Stimulated activated CD4-positive, alpha-beta T cell treated with anti-CD3 and anti-CD28 coated beads, Interleukin-4, amount 100 ng/mL, for 4 hours (primary cell): ENCODE measurements around the gene NDUFS4.
"Not testable (repeated sequence)": the region's sequence is repeated elsewhere in the genome, so short reads cannot be mapped to it uniquely, and the experiment has no call there.

Experiments used
- DNase-seq, 2 experiments: peaks; one replicate each; pipeline ENCODE4 v3.0.0-alpha.2; 2020

Gene NDUFS4

GRCh38 chr5:53560506-53561191 lies at the start of gene NDUFS4:
TSS of gene NDUFS4 (plus strand) at chr5:53560639. CDS start at chr5:53560663, 24 bp downstream.
- DNase-seq = peak; percentile 71 to 75

DNA sequence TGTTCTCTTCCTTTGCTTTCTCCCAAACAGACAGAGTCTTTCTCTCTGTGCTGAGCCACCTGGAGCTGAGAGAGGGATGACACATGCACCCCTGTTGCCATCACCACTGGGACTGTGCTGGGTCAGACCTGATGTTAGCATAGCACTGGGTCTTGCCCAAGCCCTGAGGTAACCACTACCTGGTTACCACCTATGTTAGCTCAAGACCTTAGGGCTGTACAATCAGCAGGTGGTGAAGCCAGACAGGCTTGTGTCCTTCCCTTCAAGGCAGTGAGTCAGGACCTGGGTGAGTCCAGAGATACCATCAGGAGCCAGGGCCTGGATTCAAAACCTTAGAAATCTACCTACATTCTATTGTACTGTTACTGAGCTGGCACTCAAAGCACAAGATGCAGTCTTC lies 47.9 kb upstream of the NDUFS4 start:
- no peak for DNase-seq

- DNase-seq = no peak
Measured at GRCh38 chr5:53515988-53516387, 44.5 kb upstream of the NDUFS4 start.

DNA sequence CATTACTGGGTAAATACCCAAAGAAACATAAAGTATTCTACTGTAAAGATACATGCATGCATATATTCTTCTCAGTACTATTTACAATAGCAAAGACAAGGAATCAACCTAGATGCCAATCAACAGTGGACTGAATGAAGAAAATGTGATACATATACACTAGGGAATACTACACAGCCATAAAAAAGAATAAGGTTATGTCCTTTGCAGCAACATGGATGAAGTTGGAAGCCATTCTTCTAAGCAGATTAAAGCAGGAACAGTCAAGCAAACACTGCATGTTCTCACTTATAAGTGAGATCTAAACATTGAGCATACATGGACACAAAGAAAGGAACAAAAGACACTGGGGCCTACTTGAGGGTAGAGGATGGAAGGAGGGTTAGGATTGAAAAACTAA lies 39.6 kb upstream of the NDUFS4 start:
- no peak for DNase-seq

DNA sequence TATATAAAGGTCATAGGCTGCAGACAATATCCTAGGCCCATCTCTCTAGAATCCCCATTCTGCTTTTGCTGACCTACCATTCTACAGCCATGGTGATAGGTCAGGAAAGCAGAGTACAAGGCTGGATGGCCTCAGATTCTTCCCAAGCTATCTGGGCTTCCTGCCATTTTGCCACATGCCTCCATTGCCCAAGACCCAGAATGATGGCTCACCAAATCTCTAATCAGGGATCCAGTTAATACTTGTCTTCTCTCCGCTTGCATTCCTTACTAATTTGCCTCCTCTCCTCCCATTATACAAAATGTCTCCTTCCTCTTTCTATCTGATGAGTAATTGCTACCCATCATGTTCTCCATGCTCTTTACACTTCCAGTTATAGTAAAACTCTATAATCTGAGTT lies 22.7 kb upstream of the NDUFS4 start:
- DNase-seq = no peak

- not testable (repeated sequence) for DNase-seq
Measured at GRCh38 chr5:53540739-53541138, 19.7 kb upstream of the NDUFS4 start.

DNA sequence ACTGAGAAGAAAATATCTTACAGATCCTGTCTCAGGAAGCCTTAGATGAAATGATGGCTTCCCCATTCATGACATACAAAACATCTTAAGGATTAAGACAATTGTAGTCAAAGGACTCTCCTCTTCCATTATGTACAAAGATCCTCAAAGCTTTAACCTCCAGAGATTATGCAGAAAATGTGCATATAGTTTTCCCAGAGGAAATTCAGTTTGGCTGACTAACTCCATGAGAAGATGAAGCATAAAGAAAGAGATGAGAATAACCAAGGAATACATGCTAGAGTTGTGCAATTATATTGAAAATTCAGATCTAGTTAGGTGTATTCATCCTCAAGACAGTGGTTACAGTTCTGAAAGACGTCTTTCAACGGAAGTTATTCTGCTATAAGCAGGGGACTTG lies 18.6 kb upstream of the NDUFS4 start:
- no peak for DNase-seq

DNA sequence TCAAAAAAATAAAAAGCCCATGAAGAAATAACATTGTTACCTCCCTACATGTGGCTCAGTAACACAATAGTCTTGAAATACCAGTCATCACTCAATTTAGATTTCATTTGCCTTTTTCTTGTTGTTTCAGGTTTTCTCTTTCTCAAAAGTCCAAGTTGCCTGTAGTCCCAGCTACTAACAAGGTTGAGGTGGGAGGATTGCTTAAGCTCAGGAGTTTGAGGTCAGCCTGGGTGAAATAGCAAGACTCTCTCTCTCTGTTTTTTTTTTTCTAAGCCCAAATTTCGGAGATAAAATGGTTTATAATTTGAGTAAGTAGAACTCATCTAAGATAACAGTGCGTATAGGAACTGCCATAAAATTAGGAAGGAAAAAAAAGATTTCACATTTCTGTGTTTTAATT lies 17.5 kb upstream of the NDUFS4 start:
- no peak for DNase-seq

DNA sequence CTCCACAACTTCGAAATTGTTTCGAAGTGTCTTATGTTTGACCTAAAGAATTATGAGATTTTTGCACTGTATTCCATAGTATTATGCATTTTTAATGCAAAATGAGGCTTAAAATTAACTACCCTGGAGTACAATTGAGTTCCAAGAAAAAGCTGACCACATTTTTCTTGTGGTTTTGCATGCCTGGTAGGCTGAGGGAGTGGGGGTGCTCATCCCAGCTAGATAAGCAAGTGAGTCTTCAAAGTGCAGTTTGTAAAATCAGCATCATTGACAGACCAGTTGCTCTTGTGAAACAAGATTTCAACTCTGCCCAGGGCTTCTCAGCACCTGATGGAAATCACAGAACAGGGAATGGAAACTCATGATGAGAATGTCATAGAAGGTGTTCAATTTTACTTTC lies 17.0 kb upstream of the NDUFS4 start:
- no peak for DNase-seq

DNA sequence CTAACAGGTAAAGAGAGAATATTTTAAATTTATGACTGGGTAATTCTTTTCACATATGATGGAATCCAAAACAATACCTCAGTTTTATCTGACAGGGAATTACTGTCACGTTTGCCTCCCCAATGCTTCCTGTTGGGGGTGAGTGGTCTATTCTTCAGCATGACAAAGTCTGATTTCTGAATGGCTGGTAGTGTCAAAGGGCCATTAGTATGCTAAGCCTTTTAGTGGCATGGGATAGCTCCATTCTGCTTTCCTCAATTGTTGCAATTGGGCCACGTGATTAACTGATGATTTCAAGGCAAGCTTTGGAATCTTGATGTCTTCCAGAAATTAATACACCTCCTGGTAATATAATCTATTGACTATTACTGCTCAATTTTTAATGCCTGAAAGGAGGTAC lies 14.7 kb upstream of the NDUFS4 start:
- DNase-seq = no peak

GRCh38 chr5:53547226-53547625 lies 13.2 kb upstream of the NDUFS4 start:
- no peak for DNase-seq

GRCh38 chr5:53548501-53548900 lies 11.9 kb upstream of the NDUFS4 start:
- not testable (repeated sequence) for DNase-seq

- DNase-seq = no peak
Measured at GRCh38 chr5:53549792-53550191, 10.6 kb upstream of the NDUFS4 start.

GRCh38 chr5:53552561-53552960 lies 7.9 kb upstream of the NDUFS4 start:
- no peak for DNase-seq

DNA sequence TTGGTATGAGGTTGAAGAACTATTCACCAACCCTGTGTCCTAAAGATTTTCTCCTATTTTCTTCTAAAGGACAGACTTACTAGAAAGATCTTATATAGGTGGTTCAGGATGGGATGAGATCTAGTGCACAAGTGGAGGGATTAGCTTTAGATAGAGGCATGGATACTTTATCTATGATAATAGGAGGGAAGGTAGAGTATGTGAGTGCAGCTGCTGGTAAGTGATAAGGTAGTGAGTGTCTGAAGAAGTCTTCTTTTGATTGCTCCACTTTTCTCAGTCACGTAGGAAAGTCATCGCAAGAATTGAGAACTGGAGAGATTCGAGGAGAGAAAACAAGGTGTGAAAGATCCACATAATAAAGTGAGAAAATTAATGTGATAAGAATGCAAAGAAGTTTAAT lies 6.0 kb upstream of the NDUFS4 start:
- no peak for DNase-seq

GRCh38 chr5:53555160-53555559 lies 5.3 kb upstream of the NDUFS4 start:
- DNase-seq = no peak

- DNase-seq = no peak
Measured at GRCh38 chr5:53556001-53556400, 4.4 kb upstream of the NDUFS4 start.

DNA sequence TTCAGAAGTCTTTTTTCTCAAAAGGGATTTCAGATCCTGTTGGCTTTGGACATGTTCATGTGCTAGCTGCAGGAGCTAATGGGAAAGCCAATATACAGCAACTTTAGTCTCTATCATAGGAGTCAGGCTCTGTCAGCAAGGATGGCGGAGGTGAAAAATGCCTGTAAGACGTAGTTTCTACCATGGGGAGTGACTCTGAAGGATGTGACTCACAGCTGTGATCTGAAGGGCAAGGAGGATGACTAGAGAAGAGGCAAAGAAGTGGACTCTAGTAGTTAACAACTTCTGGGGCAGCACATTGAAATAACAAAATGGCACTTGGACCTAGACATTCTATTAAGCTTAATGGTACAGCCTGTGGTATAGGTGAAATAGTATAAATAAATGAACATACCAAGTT lies 3.1 kb upstream of the NDUFS4 start:
- DNase-seq = no peak

GRCh38 chr5:53558966-53559365 lies 1.5 kb upstream of the NDUFS4 start:
- no peak for DNase-seq

GRCh38 chr5:53560028-53560427 lies 411 bp upstream of the NDUFS4 start:
- DNase-seq = no peak

- DNase-seq = no peak
Measured at GRCh38 chr5:53568401-53568800, 8.0 kb downstream of the NDUFS4 start.

GRCh38 chr5:53568871-53569270 lies 8.4 kb downstream of the NDUFS4 start:
- DNase-seq = no peak

- no peak for DNase-seq
Measured at GRCh38 chr5:53569453-53569852, 9.0 kb downstream of the NDUFS4 start.

DNA sequence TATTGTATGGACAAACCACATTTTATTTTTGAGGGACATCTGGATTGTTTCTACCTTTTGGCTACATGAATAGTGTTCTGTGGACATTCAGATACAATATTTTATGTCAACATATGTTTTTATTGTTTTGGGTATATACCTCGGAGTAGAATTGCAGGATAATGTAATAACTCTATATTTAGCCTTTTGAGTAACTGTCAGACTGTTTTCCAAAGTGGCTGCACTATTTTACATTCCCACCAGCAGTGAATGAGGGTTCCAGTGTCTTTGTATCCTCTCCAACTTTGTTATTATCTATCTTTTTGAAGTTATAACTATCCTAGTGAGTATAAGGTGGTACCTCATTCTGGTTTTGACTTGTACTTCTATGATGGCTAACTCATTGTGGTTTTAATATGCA lies 11.0 kb downstream of the NDUFS4 start:
- no peak for DNase-seq

DNA sequence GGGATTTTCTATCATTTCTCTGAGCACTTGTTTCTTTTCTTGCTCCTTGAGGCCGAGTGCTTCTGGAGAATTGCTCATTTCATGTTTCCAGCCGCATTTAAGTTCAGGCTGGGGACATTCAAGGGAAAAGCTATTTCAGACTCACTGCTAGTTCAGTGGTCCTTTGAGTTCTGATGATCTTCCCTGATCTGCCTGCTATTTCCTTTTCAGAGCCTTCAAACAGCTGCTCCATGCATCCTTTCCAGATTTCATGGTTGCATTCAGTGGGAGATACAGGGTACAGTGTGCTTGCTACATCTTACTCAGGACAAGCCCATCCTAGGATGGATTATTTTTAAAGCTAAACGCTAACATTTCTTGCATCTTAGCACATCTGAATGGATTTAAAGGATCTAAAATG lies 14.7 kb downstream of the NDUFS4 start:
- no peak for DNase-seq

DNA sequence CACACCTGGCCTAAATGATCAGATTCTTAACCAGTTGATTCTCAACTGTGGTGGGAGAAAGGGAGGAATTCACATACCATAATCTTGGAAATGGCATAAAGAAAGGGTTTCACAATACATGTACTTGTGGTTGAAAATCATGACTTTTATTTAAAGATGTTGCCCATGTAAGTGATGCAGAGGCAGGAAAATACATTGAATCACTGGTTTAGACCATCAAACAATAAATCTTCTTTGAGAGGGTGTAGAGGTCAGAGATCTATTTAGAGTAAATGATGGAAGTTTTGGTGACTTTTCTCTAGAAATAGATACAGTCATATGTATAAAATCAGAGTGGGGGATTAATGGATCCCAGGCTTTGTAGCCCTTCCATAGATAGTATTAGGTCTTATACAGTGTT lies 15.4 kb downstream of the NDUFS4 start:
- DNase-seq = no peak
